Liver (tissue), 9 donors: ENCODE results near the gene CAV1. TPM values are rescaled to one million over a fixed set of nuclear protein-coding genes. Genes with fewer than 3 reads are reported as not detected.

Experiments
- DNase-seq: peaks from one replicate; pipeline ENCODE4 v3.0.0-alpha.2; 2017; ENCODE audit warnings: low spot score
- H3K27ac ChIP-seq, 2 donors: one replicate each; pipeline ENCODE4 v1.7.0; 2013; ENCODE audit warnings: inconsistent platforms in 2 of 2, low read length in 2 of 2, control low read depth in 1 of 2, low read depth in 1 of 2, mild to moderate bottlenecking in 1 of 2
- H3K27me3 ChIP-seq, 4 donors: one replicate each; pipeline versions ENCODE4 v1.6.1 to v1.7.0; 2013; ENCODE audit warnings: low read length in 3 of 4, inconsistent platforms in 1 of 4, mild to moderate bottlenecking in 1 of 4, moderate library complexity in 1 of 4; ENCODE audit not compliant: control insufficient read depth in 4 of 4, insufficient read depth in 4 of 4
- H3K36me3 ChIP-seq, 4 donors: one replicate each; pipeline versions ENCODE4 v1.6.1 to v1.7.0; 2013; ENCODE audit warnings: low read length in 3 of 4, mild to moderate bottlenecking in 3 of 4, low read depth in 1 of 4, moderate library complexity in 1 of 4; ENCODE audit not compliant: control insufficient read depth in 4 of 4, insufficient read depth in 3 of 4
- H3K4me1 ChIP-seq, 4 donors: one replicate each; pipeline versions ENCODE4 v1.6.1 to v1.7.0; 2013; ENCODE audit warnings: low read length in 3 of 4, mild to moderate bottlenecking in 3 of 4, moderate library complexity in 1 of 4; ENCODE audit not compliant: control insufficient read depth in 4 of 4, insufficient read depth in 4 of 4
- H3K4me3 ChIP-seq, 3 donors: one replicate each; pipeline versions ENCODE4 v1.6.1 to v1.7.0; 2013; ENCODE audit warnings: low read length in 3 of 3, control low read depth in 1 of 3, low read depth in 1 of 3, mild to moderate bottlenecking in 1 of 3
- H3K9ac ChIP-seq, 2 donors: one replicate each; pipeline ENCODE4 v1.7.0; 2013; ENCODE audit warnings: low read length in 2 of 2, mild to moderate bottlenecking in 2 of 2, moderate library complexity in 2 of 2, control low read depth in 1 of 2, low read depth in 1 of 2
- H3K9me3 ChIP-seq, 4 donors: one replicate each; pipeline versions ENCODE4 v1.6.1 to v1.7.0; 2013; ENCODE audit warnings: low read length in 3 of 4; ENCODE audit not compliant: control insufficient read depth in 4 of 4
- CTCF ChIP-seq: fragments of 150-350 bp; IDR thresholded peaks from 2 replicates; pipeline ENCODE4 v1.5.1; 2017; ENCODE audit warnings: improper control_type of control experiment, low read depth, low read length; ENCODE audit not compliant: missing input control
- EGR1 ChIP-seq, 2 donors: IDR thresholded peaks; 2 replicates each; pipeline ENCODE4 v1.6.1; 2016 to 2018; ENCODE audit warnings: antibody characterized with exemption in 2 of 2, low read depth in 2 of 2
- FOXA1 ChIP-seq: IDR thresholded peaks from 2 replicates; pipeline ENCODE4 v1.6.1; 2016; ENCODE audit warnings: antibody characterized with exemption
- FOXA2 ChIP-seq: IDR thresholded peaks from 2 replicates; pipeline ENCODE4 v1.6.1; 2016; ENCODE audit warnings: antibody characterized with exemption
- GABPA ChIP-seq, 2 donors: IDR thresholded peaks in 1 of 2; conservative IDR thresholded peaks in 1 of 2; 2 replicates each; pipeline ENCODE4 v1.6.1; 2016; ENCODE audit warnings: antibody characterized with exemption in 2 of 2, mild to moderate bottlenecking in 1 of 2, moderate library complexity in 1 of 2
- HNF4A ChIP-seq, 2 donors: conservative IDR thresholded peaks; 2 replicates each; pipeline ENCODE4 v1.6.1; 2016; ENCODE audit warnings: antibody characterized with exemption in 2 of 2, mild to moderate bottlenecking in 2 of 2
- HNF4G ChIP-seq: IDR thresholded peaks from 2 replicates; pipeline ENCODE4 v1.6.1; 2016; ENCODE audit warnings: antibody characterized with exemption
- JUND ChIP-seq, 2 donors: IDR thresholded peaks; 2 replicates each; pipeline ENCODE4 v1.6.1; 2016; ENCODE audit warnings: antibody characterized with exemption in 2 of 2
- NR2F2 ChIP-seq: IDR thresholded peaks from 2 replicates; pipeline ENCODE4 v1.6.1; 2016; ENCODE audit warnings: antibody characterized with exemption
- RAD21 ChIP-seq, 2 donors: IDR thresholded peaks; 2 replicates each; pipeline ENCODE4 v1.6.1; 2016; ENCODE audit warnings: antibody characterized with exemption in 2 of 2, mild to moderate bottlenecking in 2 of 2
- RXRA ChIP-seq, 2 donors: IDR thresholded peaks; 2 replicates each; pipeline ENCODE4 v1.6.1; 2017 to 2018; ENCODE audit warnings: antibody characterized with exemption in 2 of 2, mild to moderate bottlenecking in 1 of 2
- TAF1 ChIP-seq: conservative IDR thresholded peaks from 2 replicates; pipeline ENCODE4 v1.6.1; 2016; ENCODE audit warnings: antibody characterized with exemption, mild to moderate bottlenecking
- YY1 ChIP-seq: IDR thresholded peaks from 2 replicates; pipeline ENCODE4 v1.6.1; 2016; ENCODE audit warnings: antibody characterized with exemption, mild to moderate bottlenecking
- ZBTB33 ChIP-seq: IDR thresholded peaks from 2 replicates; pipeline ENCODE4 v1.6.1; 2016; ENCODE audit warnings: antibody characterized with exemption
- WGBS: extraction: QIAGEN DNeasy Blood & Tissue Kit; methylation state at CpG from one replicate; pipeline ENCODE4 v1.1.7; 2013; 5-methylcytosine and 5-hydroxymethylcytosine counted together
- polyA plus RNA-seq, 2 donors: library from polyadenylated mRNA; stranded (reverse) in 1 of 2; unstranded in 1 of 2; fragments of 200-250 nt in 1 of 2; fragments of >200 nt in 1 of 2; fragmentation: Nextera tagmentation in 1 of 2; extraction: Ambion mirVana in 1 of 2; gene quantifications; one replicate each; pipeline versions ENCODE4 v1.2.1 to v1.2.3, GENCODE V29; 2013 to 2015
- total RNA-seq, 2 donors: library from RNA; depleted of rRNA; stranded (reverse); fragments of >200 nt; gene quantifications; one replicate each; pipeline ENCODE4 v1.2.3, GENCODE V29; 2014
- TF ChIP-seq, protein P1 (sequence below): IDR thresholded peaks from 2 replicates; pipeline ENCODE4 v1.6.1; 2016; ENCODE audit warnings: antibody characterized with exemption
- TF ChIP-seq, protein P2 (sequence below): IDR thresholded peaks from 2 replicates; pipeline ENCODE4 v1.6.1; 2016; ENCODE audit warnings: antibody characterized with exemption
- donor health status: healthy.
- donor health status: healthy.
- donor health status: healthy.
- donor health status: healthy.
- donor health status: healthy.

CAV1 gene
- total and polyA plus RNA-seq, 4 donors, result 9.9 to 13.4 (median 11.6) TPM

- WGBS, result 95% methylated on average over 3 of the region's 3 CpGs
- Histone ChIP-seq H3K9me3 (no peaks in the 10 kb centered on the region), H3K27ac (no peak overlapping the region), H3K9ac (no peak overlapping the region), H3K27me3 (no peaks in the 10 kb centered on the region), H3K4me1 (peaks cover 0 to 1% (median 0%) of the 10 kb centered on the region in 4 donors), H3K36me3 (no peaks in the 10 kb centered on the region), H3K4me3 (no peak overlapping the region)
- TF ChIP-seq JUND (IDR thresholded peaks at IDR 0.05) (no peak), HNF4A (conservative IDR thresholded peaks at IDR 0.05) (no peak), FOXA2 (no peak), YY1 (no peak), EGR1 (IDR thresholded peaks at IDR 0.05; ENCODE audit: low read depth in 2 of 2) (no peak), NR2F2 (no peak), TAF1 (no peak), RAD21 (IDR thresholded peaks at IDR 0.05) (no peak), ZBTB33 (no peak), RXRA (IDR thresholded peaks at IDR 0.05) (no peak), FOXA1 (no peak), GABPA (IDR thresholded peaks at IDR 0.05 in 1 of 2, conservative IDR thresholded peaks at IDR 0.05 in 1 of 2) (no peak), HNF4G (no peak), CTCF (no peak)
- TF ChIP-seq, protein P1, sequence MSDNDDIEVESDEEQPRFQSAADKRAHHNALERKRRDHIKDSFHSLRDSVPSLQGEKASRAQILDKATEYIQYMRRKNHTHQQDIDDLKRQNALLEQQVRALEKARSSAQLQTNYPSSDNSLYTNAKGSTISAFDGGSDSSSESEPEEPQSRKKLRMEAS, result no peak
- TF ChIP-seq, protein P2, sequence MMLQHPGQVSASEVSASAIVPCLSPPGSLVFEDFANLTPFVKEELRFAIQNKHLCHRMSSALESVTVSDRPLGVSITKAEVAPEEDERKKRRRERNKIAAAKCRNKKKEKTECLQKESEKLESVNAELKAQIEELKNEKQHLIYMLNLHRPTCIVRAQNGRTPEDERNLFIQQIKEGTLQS, result no peak
- no peak for DNase-seq
These were observed 32.2 kb upstream of the CAV1 start for GRCh38 chr7:116492654-116493109.

DNA sequence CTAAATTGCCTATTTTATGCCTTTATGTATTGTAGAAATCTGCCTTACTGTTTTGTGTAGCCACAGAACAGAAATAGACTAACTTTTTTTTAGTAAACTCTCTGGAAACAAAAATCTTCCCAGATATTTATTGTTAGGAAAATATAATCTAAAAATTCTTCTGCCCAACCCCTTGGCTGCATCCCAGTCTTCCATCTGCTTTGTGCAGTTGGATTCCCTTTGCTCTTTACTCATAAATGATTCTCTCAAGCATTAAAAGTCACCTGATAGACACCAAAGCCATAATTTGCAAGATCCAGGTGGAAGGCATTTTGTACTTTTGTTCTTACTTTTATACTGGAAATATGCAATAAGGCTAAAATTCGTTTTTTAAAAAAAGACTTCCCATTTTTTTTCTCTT lies 31.4 kb upstream of the CAV1 start:
- no peak overlapping the region for H3K9ac ChIP-seq
- no peaks in the 10 kb centered on the region for H3K9me3 ChIP-seq
- H3K36me3 ChIP-seq, result no peaks in the 10 kb centered on the region
- WGBS, result 67% methylated on average over 1 of the region's 1 CpG
- H3K27ac ChIP-seq, result no peak overlapping the region
- no peak for DNase-seq
- H3K4me1 ChIP-seq, result peaks cover 0 to 1% (median 0%) of the 10 kb centered on the region in 4 donors
- H3K4me3 ChIP-seq, result no peak overlapping the region
- H3K27me3 ChIP-seq, result no peaks in the 10 kb centered on the region
- TF ChIP-seq HNF4A (conservative IDR thresholded peaks at IDR 0.05) (no peak), YY1 (no peak), FOXA1 (no peak), TAF1 (no peak)
